ENCODE results near the gene LRRC8C. TPM values are rescaled to one million over a fixed set of nuclear protein-coding genes. Genes with fewer than 3 reads are reported as not detected.
A peak's percentile ranks its signal among the peaks of the same experiment; 100 is the strongest.
"Not testable (repeated sequence)": the region's sequence is repeated elsewhere in the genome, so short reads cannot be mapped to it uniquely, and the experiment has no call there.

LRRC8C gene
- total RNA-seq, 1 donor from 2014 or later: 7.7 TPM

GRCh38 chr1:89703469-89703868, 70.5 kb downstream of the LRRC8C start:
- DNase-seq (ENCODE audit: low spot score): no peak

- no peak for DNase-seq (ENCODE audit: low spot score)
Observed at GRCh38 chr1:89704014-89704413, 71.1 kb downstream of the LRRC8C start.

- DNase-seq (ENCODE audit: low spot score): not testable (repeated sequence)
Observed at GRCh38 chr1:89704885-89705284, 72.0 kb downstream of the LRRC8C start.

DNA sequence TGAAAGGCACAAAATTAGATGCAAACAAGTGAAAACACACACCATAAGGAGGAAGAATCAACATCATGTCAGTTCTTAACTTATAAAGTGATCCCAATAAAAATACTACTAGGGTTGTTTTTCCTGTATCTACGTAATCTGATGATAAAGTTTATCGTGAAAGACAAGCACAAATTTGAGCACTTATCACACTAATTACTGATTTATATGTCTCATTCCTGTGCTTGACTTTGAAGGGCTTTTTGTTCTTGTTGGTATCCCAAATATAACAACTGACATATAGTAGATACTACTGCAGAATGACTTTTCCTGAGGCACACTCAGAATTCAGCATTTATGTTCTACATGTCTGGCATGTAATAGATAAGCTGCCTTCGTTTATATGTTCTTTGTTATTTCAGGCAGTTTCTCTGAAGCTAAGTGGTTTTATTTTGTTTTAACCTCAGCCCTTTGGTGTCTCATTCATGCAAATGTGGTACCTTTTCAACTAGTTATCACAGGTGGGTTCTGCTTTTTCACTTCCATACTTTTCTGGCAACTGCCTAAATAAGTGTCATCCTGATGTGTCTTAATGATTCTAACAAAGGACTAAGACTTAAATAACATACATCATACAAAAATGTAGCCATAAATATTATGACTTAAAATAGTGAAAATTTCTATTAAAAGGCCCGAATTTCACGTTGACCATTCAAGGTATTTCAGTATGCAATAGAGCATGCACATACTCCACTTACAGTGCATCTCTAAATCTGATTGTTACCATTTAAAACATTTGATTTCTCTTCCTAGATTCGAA, 73.2 kb downstream of the LRRC8C start:
- no peak for DNase-seq (ENCODE audit: low spot score)

GRCh38 chr1:89706700-89707012, 73.7 kb downstream of the LRRC8C start:
- DNase-seq (ENCODE audit: low spot score): peak; percentile 39

- DNase-seq (ENCODE audit: low spot score): no peak
Observed at GRCh38 chr1:89708751-89709375, 75.9 kb downstream of the LRRC8C start.

DNA sequence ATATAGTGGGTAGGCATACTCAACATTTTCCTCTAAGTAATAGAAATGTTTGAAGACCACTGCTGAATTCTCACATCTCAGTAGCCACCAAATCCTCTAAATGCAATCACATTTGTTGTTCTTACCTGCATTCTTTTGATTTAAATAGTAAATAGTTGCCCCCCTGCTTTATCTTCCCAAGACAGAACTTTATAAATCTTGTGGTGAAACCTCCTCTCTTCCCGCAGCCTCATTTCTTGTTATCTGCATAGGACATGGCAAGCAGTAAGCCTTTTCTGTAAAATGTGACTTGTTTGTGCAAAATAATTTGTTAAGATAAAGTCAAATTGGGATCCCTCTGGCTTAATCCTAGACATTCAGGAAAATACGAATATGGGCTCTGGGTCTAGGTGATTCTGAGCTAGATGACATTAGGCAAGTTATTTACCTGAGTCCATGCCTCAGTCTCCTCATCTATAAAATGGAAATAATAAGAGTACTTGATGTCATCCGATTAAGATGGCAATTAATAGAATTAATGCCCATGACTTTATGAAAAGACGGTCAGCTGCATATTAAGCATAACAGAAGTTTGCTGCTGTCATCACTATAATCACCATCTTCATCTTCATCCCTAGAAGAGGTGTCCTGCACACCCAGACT, 77.7 kb downstream of the LRRC8C start:
- no peak for DNase-seq (ENCODE audit: low spot score)

- DNase-seq (ENCODE audit: low spot score): no peak
Observed at GRCh38 chr1:89711140-89711778, 78.3 kb downstream of the LRRC8C start.

- no peak for DNase-seq (ENCODE audit: low spot score)
Observed at GRCh38 chr1:89712420-89712819, 79.5 kb downstream of the LRRC8C start.

GRCh38 chr1:89715677-89716076, 82.8 kb downstream of the LRRC8C start:
- no peak for DNase-seq (ENCODE audit: low spot score)

DNA sequence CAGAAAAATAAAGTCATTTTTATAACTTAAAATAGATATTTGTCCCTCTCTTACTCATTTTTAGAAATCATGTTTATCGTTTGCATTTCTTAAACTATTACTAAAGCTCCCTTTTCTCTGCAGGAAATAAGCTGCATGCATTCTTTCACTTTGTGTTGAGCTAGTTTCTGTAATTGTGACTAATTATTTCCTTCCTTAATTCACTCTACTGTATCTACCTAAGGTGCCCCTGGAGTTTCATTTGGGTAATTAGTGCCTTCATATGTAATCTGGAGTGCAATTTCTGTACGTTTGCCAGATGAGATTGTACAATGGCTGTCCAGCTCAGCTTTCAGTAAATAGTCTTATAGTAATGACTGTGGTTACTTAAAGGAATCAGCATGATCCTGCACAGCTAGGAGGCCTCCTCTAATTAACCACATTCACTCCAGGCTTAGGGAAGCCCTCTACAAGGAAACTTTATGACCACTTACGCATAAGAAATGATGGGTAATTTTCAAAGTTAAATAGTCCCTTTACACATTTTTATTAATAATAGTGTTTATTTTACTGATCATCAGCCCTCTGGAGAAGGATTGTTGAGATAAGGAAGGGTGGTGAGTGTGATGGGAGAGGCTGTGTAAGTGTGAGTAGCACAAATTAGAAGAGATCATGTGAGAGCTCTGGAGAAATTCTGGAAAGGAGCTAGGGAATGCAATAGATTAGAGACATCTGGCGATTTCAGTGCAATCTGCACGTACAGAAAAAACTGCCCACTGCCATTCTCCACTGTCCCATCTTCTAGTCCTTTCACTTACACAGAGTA, 86.8 kb downstream of the LRRC8C start:
- peak; percentile 68 for DNase-seq (ENCODE audit: low spot score)

DNA sequence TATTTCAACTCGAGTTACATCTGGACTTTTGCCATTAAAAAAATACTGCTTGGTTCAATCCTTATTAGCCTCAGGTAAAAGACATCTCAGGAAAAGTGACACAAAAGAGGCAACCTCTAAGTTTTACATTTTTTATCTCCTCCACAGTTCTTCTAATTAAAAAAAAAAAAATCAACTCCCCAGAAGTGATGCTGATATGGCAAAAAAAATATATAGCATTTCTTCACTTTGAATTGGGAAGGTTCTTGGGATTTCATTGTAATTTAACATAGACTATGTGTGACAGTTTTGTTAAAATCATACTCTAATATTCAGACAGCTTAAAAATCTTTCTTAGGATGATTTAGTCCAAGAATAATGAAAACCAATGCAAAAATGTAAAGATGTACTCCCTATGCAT, 87.9 kb downstream of the LRRC8C start:
- no peak for DNase-seq (ENCODE audit: low spot score)

GRCh38 chr1:89721351-89721750, 88.4 kb downstream of the LRRC8C start:
- peak; percentile 57 for DNase-seq (ENCODE audit: low spot score)

GRCh38 chr1:89723144-89723543, 90.2 kb downstream of the LRRC8C start:
- no peak for DNase-seq (ENCODE audit: low spot score)

DNA sequence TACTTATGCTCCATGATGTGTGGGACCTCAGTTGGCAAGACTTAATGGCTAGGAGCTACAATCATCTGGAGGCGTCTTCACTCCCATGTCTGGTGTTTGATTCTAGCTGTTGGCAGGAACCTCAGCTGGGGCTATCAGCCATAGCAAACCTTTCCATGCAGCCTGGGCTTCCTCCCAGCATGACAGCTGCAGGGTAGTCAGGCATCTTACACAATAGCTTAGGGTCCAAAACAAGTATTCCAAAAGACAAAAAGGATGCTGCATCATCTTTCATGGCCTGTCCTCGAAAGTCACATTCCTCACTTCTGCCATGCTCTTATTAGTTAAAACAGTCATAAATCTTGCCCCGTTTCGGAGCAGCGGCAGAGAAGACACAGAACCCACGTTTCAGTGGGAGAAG, 90.9 kb downstream of the LRRC8C start:
- DNase-seq (ENCODE audit: low spot score): no peak

GRCh38 chr1:89724369-89725010, 91.6 kb downstream of the LRRC8C start:
- DNase-seq (ENCODE audit: low spot score): peak; percentile 19

- peak; percentile 70 for DNase-seq (ENCODE audit: low spot score)
Observed at GRCh38 chr1:89725011-89725370, 92.1 kb downstream of the LRRC8C start.

- no peak for DNase-seq (ENCODE audit: low spot score)
Observed at GRCh38 chr1:89725631-89726030, 92.7 kb downstream of the LRRC8C start.

GRCh38 chr1:89727517-89728312, 94.8 kb downstream of the LRRC8C start:
- peak; percentile 24 for DNase-seq (ENCODE audit: low spot score)

DNA sequence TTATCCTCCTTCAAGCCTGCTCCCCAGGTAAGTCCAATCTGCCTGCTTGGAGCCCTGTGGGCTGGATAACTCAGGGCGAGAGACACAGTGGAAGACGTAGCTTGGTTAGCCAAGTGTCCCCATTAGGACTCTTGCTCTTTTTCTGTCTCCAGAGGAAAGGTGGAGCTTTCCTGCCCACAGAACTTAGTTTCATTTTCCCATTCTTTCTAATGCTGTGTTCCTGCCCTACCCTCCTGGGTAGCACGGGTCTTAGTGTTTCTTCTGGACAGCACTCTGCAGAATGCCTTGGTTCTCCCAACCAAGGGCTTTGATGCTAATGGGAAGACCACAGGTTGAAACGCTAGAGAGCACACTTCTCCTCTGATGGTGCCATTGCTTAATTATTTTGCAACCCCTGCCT, 95.5 kb downstream of the LRRC8C start:
- no peak for DNase-seq (ENCODE audit: low spot score)

Data from umbilical cord (tissue), 2 donors.